Fibroblast of the aortic adventitia (primary cell): ENCODE measurements around the gene ABCG1. TPM values are rescaled to one million over a fixed set of nuclear protein-coding genes. Genes with fewer than 3 reads are reported as not detected.

Source experiments
- DNase-seq: peaks from one replicate; pipeline ENCODE4 v3.0.0-alpha.2; 2010; ENCODE audit warnings: low read depth
- H3K4me3 ChIP-seq: 2 replicates; pipeline ENCODE4 v1.5.1; 2011; ENCODE audit warnings: low read depth, mild to moderate bottlenecking, control low read depth, low read length, moderate library complexity
- small RNA-seq: library from RNA; depleted of rRNA; stranded (forward); fragments of <200 nt; gene quantifications from one replicate; pipeline ENCODE3, GENCODE V24; 2012
- total RNA-seq: library from RNA; depleted of rRNA; stranded (reverse); fragments of >200 nt; gene quantifications from 2 replicates; pipeline ENCODE4 v1.2.3, GENCODE V29; 2012; ENCODE audit warnings: low replicate concordance
- TF ChIP-seq, protein P1 (sequence below): IDR thresholded peaks from 2 replicates; pipeline ENCODE4 v1.5.1; 2011; ENCODE audit warnings: mild to moderate bottlenecking, low read length, control low read depth, inconsistent platforms; ENCODE audit not compliant: insufficient read depth

Gene ABCG1
- total RNA-seq, 1 donor: 0.09 TPM

- TF ChIP-seq, protein P1, sequence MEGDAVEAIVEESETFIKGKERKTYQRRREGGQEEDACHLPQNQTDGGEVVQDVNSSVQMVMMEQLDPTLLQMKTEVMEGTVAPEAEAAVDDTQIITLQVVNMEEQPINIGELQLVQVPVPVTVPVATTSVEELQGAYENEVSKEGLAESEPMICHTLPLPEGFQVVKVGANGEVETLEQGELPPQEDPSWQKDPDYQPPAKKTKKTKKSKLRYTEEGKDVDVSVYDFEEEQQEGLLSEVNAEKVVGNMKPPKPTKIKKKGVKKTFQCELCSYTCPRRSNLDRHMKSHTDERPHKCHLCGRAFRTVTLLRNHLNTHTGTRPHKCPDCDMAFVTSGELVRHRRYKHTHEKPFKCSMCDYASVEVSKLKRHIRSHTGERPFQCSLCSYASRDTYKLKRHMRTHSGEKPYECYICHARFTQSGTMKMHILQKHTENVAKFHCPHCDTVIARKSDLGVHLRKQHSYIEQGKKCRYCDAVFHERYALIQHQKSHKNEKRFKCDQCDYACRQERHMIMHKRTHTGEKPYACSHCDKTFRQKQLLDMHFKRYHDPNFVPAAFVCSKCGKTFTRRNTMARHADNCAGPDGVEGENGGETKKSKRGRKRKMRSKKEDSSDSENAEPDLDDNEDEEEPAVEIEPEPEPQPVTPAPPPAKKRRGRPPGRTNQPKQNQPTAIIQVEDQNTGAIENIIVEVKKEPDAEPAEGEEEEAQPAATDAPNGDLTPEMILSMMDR: no peak
- no peak for DNase-seq
- H3K4me3 ChIP-seq: no peak overlapping the region
Observed at GRCh38 chr21:42343556-42343955, 124.6 kb downstream of the ABCG1 start.

DNA sequence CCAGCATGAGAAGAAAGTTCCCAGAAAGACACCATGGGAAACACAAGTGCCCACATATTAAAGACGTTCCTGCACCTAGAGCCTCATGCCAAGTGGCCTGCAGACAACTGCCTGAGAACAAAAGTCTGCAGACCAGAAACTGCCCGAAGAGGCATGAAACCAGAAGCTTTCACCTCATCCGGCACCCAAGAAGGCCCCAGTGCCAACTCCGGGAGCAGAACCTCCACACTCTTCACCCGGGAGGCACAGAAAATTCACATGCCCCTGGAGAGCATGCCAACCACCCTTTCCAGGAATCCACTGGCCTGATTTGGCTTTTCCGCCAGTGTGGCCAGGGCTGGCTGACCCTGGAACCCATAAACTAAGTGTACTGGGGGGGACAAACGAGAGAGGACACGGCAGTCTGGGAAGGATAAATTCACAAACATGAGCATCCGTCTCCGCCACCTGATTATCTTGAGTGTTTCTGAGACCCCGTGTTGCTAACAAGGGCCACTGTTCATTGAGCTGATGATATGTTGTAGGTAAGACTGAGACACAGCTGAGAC, 125.1 kb downstream of the ABCG1 start:
- H3K4me3 ChIP-seq: no peak overlapping the region
- no peak for DNase-seq
- TF ChIP-seq, protein P1: no peak

DNA sequence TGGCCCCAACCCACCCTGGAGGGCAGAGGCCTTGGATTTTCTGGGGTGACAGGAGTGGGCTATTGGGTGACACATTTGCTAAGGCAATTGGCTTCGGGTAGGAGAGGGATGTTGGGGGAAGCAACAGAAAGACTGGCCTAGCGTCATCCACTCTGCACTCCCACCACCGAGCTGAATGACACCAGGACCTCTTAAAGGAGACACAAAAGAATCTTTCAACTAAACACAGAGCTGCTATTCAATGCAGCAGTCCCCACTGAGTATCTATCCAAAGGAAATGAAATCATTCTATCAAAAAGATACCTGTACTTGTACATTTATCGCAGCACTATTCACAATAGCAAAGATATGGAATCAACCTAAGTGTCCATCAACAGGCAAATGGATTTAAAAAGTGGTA, 125.7 kb downstream of the ABCG1 start:
- H3K4me3 ChIP-seq: no peak overlapping the region
- DNase-seq: no peak
- TF ChIP-seq, protein P1: no peak

GRCh38 chr21:42346441-42346840, 127.5 kb downstream of the ABCG1 start:
- no peak for DNase-seq
- H3K4me3 ChIP-seq: no peak overlapping the region
- TF ChIP-seq, protein P1: no peak

Small RNA genes lying within 50 kb of the gene (small RNA-seq; reads per million reads assigned to genes)
- not detected for gene RNA5SP492

Other genes with a start within 250 kb of the ABCG1 start
- 4.4 and 15.4 TPM in 2 replicates for gene ZBTB21, start 208.8 kb upstream of the ABCG1 start, total RNA-seq
- gene UMODL1, start 147.8 kb upstream of the ABCG1 start, total RNA-seq: not detected in 2 replicates
- gene TFF3, start 96.3 kb downstream of the ABCG1 start, total RNA-seq: not detected in 2 replicates
- gene TFF2, start 131.9 kb downstream of the ABCG1 start, total RNA-seq: not detected in 2 replicates
- gene TFF1, start 147.4 kb downstream of the ABCG1 start, total RNA-seq: not detected in 2 replicates
- not detected in 2 replicates for gene TMPRSS3, start 176.9 kb downstream of the ABCG1 start, total RNA-seq
- gene UBASH3A, start 184.8 kb downstream of the ABCG1 start, total RNA-seq: not detected in 2 replicates